AG04449 (cell line): ENCODE results near the gene REXO4.
"Not testable (repeated sequence)": the region's sequence is repeated elsewhere in the genome, so short reads cannot be mapped to it uniquely, and the experiment has no call there.

Experiments
- CTCF ChIA-PET: fragments of 350-600 bp; formaldehyde crosslinking; extraction: SDS; loops from one replicate; lab custom pipeline; 2021; ENCODE audit warnings: antibody characterized with exemption; lab: Yijun Ruan, JAX
- POLR2A ChIA-PET: fragments of 400-600, 350-600 bp; formaldehyde crosslinking; extraction: SDS; loops from one replicate; lab custom pipeline; 2020; ENCODE audit warnings: antibody characterized with exemption, inconsistent platforms; lab: Yijun Ruan, JAX
- DNase-seq: peaks from one replicate; pipeline ENCODE4 v3.0.0-alpha.2; 2010; ENCODE audit warnings: low read depth, low spot score
- H3K4me3 ChIP-seq: 2 replicates; pipeline ENCODE4 v1.5.1; 2011; ENCODE audit warnings: low read depth, mild to moderate bottlenecking, control low read depth, low read length
- CTCF ChIP-seq: IDR thresholded peaks from one replicate; pipeline ENCODE4 v1.5.1; 2011; ENCODE audit warnings: mild to moderate bottlenecking, moderate library complexity, low read length, control low read depth, inconsistent platforms; ENCODE audit not compliant: insufficient read depth; ENCODE audit errors: missing control alignments

REXO4 gene

GRCh38 chr9:133397370-133397769, 20.4 kb downstream of the REXO4 start:
- TF ChIP-seq CTCF, result no peak
- H3K4me3 ChIP-seq, result no peak overlapping the region
- POLR2A ChIA-PET, result no interaction called here
- DNase-seq, result no peak
- CTCF ChIA-PET, result interaction anchor here (0.8 to 1.7 kb wide), 3 partner anchors 13 to 89 kb away, joined by 3 to 4 read pairs (median 4); no protein-coding TSS in a partner anchor

GRCh38 chr9:133396952-133397351, 20.9 kb downstream of the REXO4 start:
- peak; percentile 50 for TF ChIP-seq CTCF
- ChIA-PET POLR2A (no interaction called here), CTCF (interaction anchor here (0.8 to 1.7 kb wide), 4 partner anchors 9 to 90 kb away, joined by 3 to 5 read pairs (median 4); no protein-coding TSS in a partner anchor)
- no peak for DNase-seq
- no peak overlapping the region for H3K4me3 ChIP-seq

- H3K4me3 ChIP-seq, result no peak overlapping the region
- DNase-seq, result no peak
- ChIA-PET POLR2A (no interaction called here), CTCF (interaction anchor here (1.2 to 1.7 kb wide), 3 partner anchors 8 to 13 kb away, joined by 3 to 5 read pairs (median 4); no protein-coding TSS in a partner anchor)
- no peak for TF ChIP-seq CTCF
Measured at GRCh38 chr9:133394687-133395271, 23.0 kb downstream of the REXO4 start.

GRCh38 chr9:133393399-133393798, 24.4 kb downstream of the REXO4 start:
- no peak for TF ChIP-seq CTCF
- H3K4me3 ChIP-seq, result no peak overlapping the region
- no peak for DNase-seq
- ChIA-PET CTCF (no interaction called here), POLR2A (no interaction called here)

GRCh38 chr9:133392308-133392707, 25.5 kb downstream of the REXO4 start:
- POLR2A ChIA-PET, result not testable (repeated sequence)

GRCh38 chr9:133391449-133391848, 26.4 kb downstream of the REXO4 start:
- POLR2A ChIA-PET, CTCF ChIA-PET, DNase-seq, H3K4me3 ChIP-seq: not testable (repeated sequence)

More at GRCh38 chr9:133392308-133392707, 25.5 kb downstream of the REXO4 start:
- H3K4me3 ChIP-seq, DNase-seq, CTCF ChIA-PET: not testable (repeated sequence)

- DNase-seq, result no peak
- ChIA-PET CTCF (no interaction called here), POLR2A (no interaction called here)
- no peak overlapping the region for H3K4me3 ChIP-seq
- no peak for TF ChIP-seq CTCF
Measured at GRCh38 chr9:133390713-133391112, 27.1 kb downstream of the REXO4 start.
